Keratinocyte (primary cell): ENCODE data around the gene TPRX1. TPM values are rescaled to one million over a fixed set of nuclear protein-coding genes. Genes with fewer than 3 reads are reported as not detected.

Source experiments
- DNase-seq: peaks from one replicate; pipeline ENCODE4 v3.0.0-alpha.2; 2011; ENCODE audit warnings: low read depth, missing footprints, low spot score
- FAIRE-seq: peaks from 2 replicates; lab custom pipeline; 2011; peaks lifted over from hg19 to GRCh38; lab: Jason Lieb, UNC
- H2AFZ ChIP-seq: 2 replicates; pipeline ENCODE4 v1.6.0; 2012; ENCODE audit warnings: low read length, control low read depth, inconsistent platforms; ENCODE audit not compliant: control insufficient read depth
- H3K27ac ChIP-seq: 2 replicates; pipeline ENCODE4 v1.5.1; 2011; ENCODE audit warnings: low read length; ENCODE audit not compliant: control insufficient read depth, insufficient read depth
- H3K27me3 ChIP-seq: 3 replicates; pipeline ENCODE4 v1.6.0; 2011; ENCODE audit warnings: low read length; ENCODE audit not compliant: control insufficient read depth, insufficient read depth; ENCODE audit errors: extremely low read depth
- H3K36me3 ChIP-seq, 2 experiments: 2 replicates in 1 of 2; 3 replicates in 1 of 2; pipeline ENCODE4 v1.5.1; 2011; ENCODE audit warnings: low read length in 2 of 2, mild to moderate bottlenecking in 1 of 2; ENCODE audit not compliant: control insufficient read depth in 2 of 2, insufficient read depth in 2 of 2; ENCODE audit errors: extremely low read depth in 1 of 2
- H3K4me1 ChIP-seq: 3 replicates; pipeline ENCODE4 v1.5.1; 2011; ENCODE audit warnings: low read length; ENCODE audit not compliant: control insufficient read depth, insufficient read depth; ENCODE audit errors: extremely low read depth
- H3K4me2 ChIP-seq: 3 replicates; pipeline ENCODE4 v1.6.0; 2011; ENCODE audit warnings: low read depth, low read length; ENCODE audit not compliant: control insufficient read depth, insufficient read depth; ENCODE audit errors: extremely low read depth
- H3K4me3 ChIP-seq, 3 experiments: fragments of 200-600 bp in 1 of 3; sonication (generic) in 1 of 3; 2 replicates in 2 of 3; 3 replicates in 1 of 3; pipeline ENCODE4 v1.5.1; 2011 to 2016; ENCODE audit warnings: low read length in 3 of 3, mild to moderate bottlenecking in 3 of 3, control low read depth in 2 of 3, inconsistent platforms in 1 of 3, low read depth in 1 of 3, mixed read lengths in 1 of 3, mixed run types in 1 of 3, moderate library complexity in 1 of 3; ENCODE audit not compliant: control insufficient read depth in 2 of 3, insufficient read depth in 2 of 3; ENCODE audit errors: extremely low read depth in 1 of 3
- H3K79me2 ChIP-seq: 2 replicates; pipeline ENCODE4 v1.6.0; 2012; ENCODE audit warnings: low read length; ENCODE audit not compliant: control insufficient read depth, insufficient read depth
- H3K9ac ChIP-seq: 3 replicates; pipeline ENCODE4 v1.6.0; 2011; ENCODE audit warnings: low read length; ENCODE audit not compliant: control insufficient read depth, insufficient read depth; ENCODE audit errors: extremely low read depth
- H3K9me1 ChIP-seq: 3 replicates; pipeline ENCODE4 v1.6.0; 2011; ENCODE audit warnings: low read length; ENCODE audit not compliant: control insufficient read depth, insufficient read depth; ENCODE audit errors: extremely low read depth
- H3K9me3 ChIP-seq: 2 replicates; pipeline ENCODE4 v1.5.1; 2012; ENCODE audit warnings: low read depth, low read length; ENCODE audit not compliant: control insufficient read depth
- H4K20me1 ChIP-seq: 3 replicates; pipeline ENCODE4 v1.6.0; 2011; ENCODE audit warnings: low read length; ENCODE audit not compliant: control insufficient read depth, insufficient read depth; ENCODE audit errors: extremely low read depth
- EZH2 ChIP-seq: IDR thresholded peaks from one replicate; pipeline ENCODE4 v1.6.1; 2012; ENCODE audit warnings: inconsistent platforms, mild to moderate bottlenecking, low read length, moderate library complexity
- dilution Hi-C: fragments of 300-500 bp; cut with MboI; formaldehyde crosslinking; loops from one replicate; pipeline ENCODE4 v1.7.0; 2020; ENCODE audit warnings: low sequenced_read_pairs; ENCODE audit not compliant: extremely low pct_ligation_motif_present
- polyA plus RNA-seq, 5 experiments: library from polyadenylated mRNA; depleted of rRNA in 3 of 5; stranded (reverse) in 3 of 5; stranded (forward) in 1 of 5; unstranded in 1 of 5; fragments of >200 nt; gene quantifications; 1 replicate in 1 of 5; 2 replicates in 3 of 5; 3 replicates in 1 of 5; pipeline versions ENCODE4 v1.2.1 to v1.2.3, GENCODE V29; 2011 to 2012; ENCODE audit warnings: missing spikeins in 2 of 5, low read depth in 1 of 5, low replicate concordance in 1 of 5
- TF ChIP-seq, protein P1 (sequence below), 3 experiments: IDR thresholded peaks in 1 of 3; conservative IDR thresholded peaks in 1 of 3; optimal IDR thresholded peaks in 1 of 3; 2 replicates in 2 of 3; 3 replicates in 1 of 3; pipeline versions ENCODE3 to v1.5.1; 2011; ENCODE audit warnings: low read length in 3 of 3, mild to moderate bottlenecking in 3 of 3, moderate library complexity in 2 of 3, control low read depth in 1 of 3, inconsistent platforms in 1 of 3; ENCODE audit not compliant: insufficient read depth in 2 of 3; ENCODE audit errors: extremely low read depth in 1 of 3

The TPRX1 gene
- polyA plus RNA-seq, 1 donor (not counting 4 experiments of a cell fraction or from before 2014, with no cell fraction given) = not detected

GRCh38 chr19:47842941-47843340, 38.6 kb upstream of the TPRX1 start:
- DNase-seq = no peak
- no peak overlapping the region for H3K4me2 ChIP-seq
- no peaks in the 10 kb centered on the region for H3K9me1 ChIP-seq
- no peak for FAIRE-seq
- dilution Hi-C loops = no loop called here
- H3K27me3 ChIP-seq = no peaks in the 10 kb centered on the region
- no peaks in the 10 kb centered on the region for H3K36me3 ChIP-seq
- no peak overlapping the region for H3K9ac ChIP-seq
- no peaks in the 10 kb centered on the region for H4K20me1 ChIP-seq
- H3K4me1 ChIP-seq = no peaks in the 10 kb centered on the region
- TF ChIP-seq, protein P1, sequence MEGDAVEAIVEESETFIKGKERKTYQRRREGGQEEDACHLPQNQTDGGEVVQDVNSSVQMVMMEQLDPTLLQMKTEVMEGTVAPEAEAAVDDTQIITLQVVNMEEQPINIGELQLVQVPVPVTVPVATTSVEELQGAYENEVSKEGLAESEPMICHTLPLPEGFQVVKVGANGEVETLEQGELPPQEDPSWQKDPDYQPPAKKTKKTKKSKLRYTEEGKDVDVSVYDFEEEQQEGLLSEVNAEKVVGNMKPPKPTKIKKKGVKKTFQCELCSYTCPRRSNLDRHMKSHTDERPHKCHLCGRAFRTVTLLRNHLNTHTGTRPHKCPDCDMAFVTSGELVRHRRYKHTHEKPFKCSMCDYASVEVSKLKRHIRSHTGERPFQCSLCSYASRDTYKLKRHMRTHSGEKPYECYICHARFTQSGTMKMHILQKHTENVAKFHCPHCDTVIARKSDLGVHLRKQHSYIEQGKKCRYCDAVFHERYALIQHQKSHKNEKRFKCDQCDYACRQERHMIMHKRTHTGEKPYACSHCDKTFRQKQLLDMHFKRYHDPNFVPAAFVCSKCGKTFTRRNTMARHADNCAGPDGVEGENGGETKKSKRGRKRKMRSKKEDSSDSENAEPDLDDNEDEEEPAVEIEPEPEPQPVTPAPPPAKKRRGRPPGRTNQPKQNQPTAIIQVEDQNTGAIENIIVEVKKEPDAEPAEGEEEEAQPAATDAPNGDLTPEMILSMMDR (optimal IDR thresholded peaks at IDR 0.05 in 1 of 3, IDR thresholded peaks at IDR 0.05 in 1 of 3, conservative IDR thresholded peaks at IDR 0.05 in 1 of 3; ENCODE audit: extremely low read depth in 1 of 3, insufficient read depth in 2 of 3, low read length in 3 of 3) = no peak
- TF ChIP-seq EZH2 = no peak
- no peaks in the 10 kb centered on the region for H3K9me3 ChIP-seq
- no peak overlapping the region for H2AFZ ChIP-seq
- no peaks in the 10 kb centered on the region for H3K79me2 ChIP-seq
- H3K27ac ChIP-seq = no peak overlapping the region
- no peak overlapping the region for H3K4me3 ChIP-seq

- no peaks in the 10 kb centered on the region for H3K36me3 ChIP-seq
- no peaks in the 10 kb centered on the region for H3K27me3 ChIP-seq
- dilution Hi-C loops = no loop called here
- no peaks in the 10 kb centered on the region for H3K79me2 ChIP-seq
- FAIRE-seq (no peak), DNase-seq (no peak)
- H3K4me1 ChIP-seq = no peaks in the 10 kb centered on the region
- no peak for TF ChIP-seq EZH2
- TF ChIP-seq, protein P1 (optimal IDR thresholded peaks at IDR 0.05 in 1 of 3, IDR thresholded peaks at IDR 0.05 in 1 of 3, conservative IDR thresholded peaks at IDR 0.05 in 1 of 3; ENCODE audit: extremely low read depth in 1 of 3, insufficient read depth in 2 of 3, low read length in 3 of 3) = no peak
- no peak overlapping the region for H3K27ac ChIP-seq
- no peak overlapping the region for H3K9ac ChIP-seq
- no peaks in the 10 kb centered on the region for H3K9me3 ChIP-seq
- no peaks in the 10 kb centered on the region for H3K9me1 ChIP-seq
- no peaks in the 10 kb centered on the region for H4K20me1 ChIP-seq
- no peak overlapping the region for H2AFZ ChIP-seq
- H3K4me3 ChIP-seq = no peak overlapping the region
- no peak overlapping the region for H3K4me2 ChIP-seq
These were observed 35.6 kb upstream of the TPRX1 start for GRCh38 chr19:47839913-47840312.
